ENCODE results near the gene LRRN3.

LRRN3 gene

GRCh38 chr7:111140091-111140865, 49.4 kb downstream of the LRRN3 start:
- H3K9ac ChIP-seq (ENCODE audit: low read length) = no peak overlapping the region
- no peaks in the 10 kb centered on the region for H3K27me3 ChIP-seq (ENCODE audit: low read depth, low read length)
- H3K4me1 ChIP-seq (ENCODE audit: low read length) = peaks cover 35% of the 10 kb centered on the region
- H3K36me3 ChIP-seq (replicated peaks; ENCODE audit: low read depth, low read length) = no peaks in the 10 kb centered on the region
- no peaks in the 10 kb centered on the region for H3K79me2 ChIP-seq (ENCODE audit: low read length)
- H3K9me3 ChIP-seq (ENCODE audit: insufficient read depth, low read length) = no peaks in the 10 kb centered on the region
- H3K27ac ChIP-seq (ENCODE audit: low read length) = no peak overlapping the region
- no peak overlapping the region for H3K4me2 ChIP-seq (ENCODE audit: low read length)
- no peaks in the 10 kb centered on the region for H4K20me1 ChIP-seq (ENCODE audit: insufficient read depth, low read length)
- H3K4me3 ChIP-seq (ENCODE audit: low read length) = no peak overlapping the region
- no peak overlapping the region for H2AFZ ChIP-seq (ENCODE audit: low read depth, low read length)
- TF ChIP-seq EZH2phosphoT487 (IDR thresholded peaks at IDR 0.05; ENCODE audit: low read depth) (no peak), CTCF (IDR thresholded peaks at IDR 0.05; ENCODE audit: low read depth, low read length) (no peak)

- Histone ChIP-seq H3K9me3 (ENCODE audit: insufficient read depth, low read length) (no peaks in the 10 kb centered on the region), H3K9ac (ENCODE audit: low read length) (no peak overlapping the region), H4K20me1 (ENCODE audit: insufficient read depth, low read length) (no peaks in the 10 kb centered on the region), H3K4me3 (ENCODE audit: low read length) (no peak overlapping the region), H3K79me2 (ENCODE audit: low read length) (no peaks in the 10 kb centered on the region), H3K27me3 (ENCODE audit: low read depth, low read length) (no peaks in the 10 kb centered on the region), H3K36me3 (replicated peaks; ENCODE audit: low read depth, low read length) (no peaks in the 10 kb centered on the region), H2AFZ (ENCODE audit: low read depth, low read length) (no peak overlapping the region), H3K4me2 (ENCODE audit: low read length) (no peak overlapping the region), H3K27ac (ENCODE audit: low read length) (no peak overlapping the region), H3K4me1 (ENCODE audit: low read length) (peaks cover 13% of the 10 kb centered on the region)
- TF ChIP-seq CTCF (IDR thresholded peaks at IDR 0.05; ENCODE audit: low read depth, low read length) = no peak
- TF ChIP-seq EZH2phosphoT487 (IDR thresholded peaks at IDR 0.05; ENCODE audit: low read depth) = no peak
These were observed 54.5 kb downstream of the LRRN3 start for GRCh38 chr7:111145472-111145871.

- Histone ChIP-seq H3K27me3 (ENCODE audit: low read depth, low read length) (no peaks in the 10 kb centered on the region), H3K27ac (ENCODE audit: low read length) (no peak overlapping the region), H3K4me3 (ENCODE audit: low read length) (no peak overlapping the region), H4K20me1 (ENCODE audit: insufficient read depth, low read length) (no peaks in the 10 kb centered on the region), H3K9me3 (ENCODE audit: insufficient read depth, low read length) (no peaks in the 10 kb centered on the region), H3K9ac (ENCODE audit: low read length) (no peak overlapping the region), H3K79me2 (ENCODE audit: low read length) (no peaks in the 10 kb centered on the region), H2AFZ (ENCODE audit: low read depth, low read length) (no peak overlapping the region), H3K36me3 (replicated peaks; ENCODE audit: low read depth, low read length) (no peaks in the 10 kb centered on the region), H3K4me1 (ENCODE audit: low read length) (peaks cover 11% of the 10 kb centered on the region), H3K4me2 (ENCODE audit: low read length) (no peak overlapping the region)
- TF ChIP-seq CTCF (IDR thresholded peaks at IDR 0.05; ENCODE audit: low read depth, low read length) (no peak), EZH2phosphoT487 (IDR thresholded peaks at IDR 0.05; ENCODE audit: low read depth) (no peak)
These were observed 55.2 kb downstream of the LRRN3 start for GRCh38 chr7:111146136-111146535.

GRCh38 chr7:111147708-111148533, 57.0 kb downstream of the LRRN3 start:
- Histone ChIP-seq H4K20me1 (ENCODE audit: insufficient read depth, low read length) (no peaks in the 10 kb centered on the region), H3K79me2 (ENCODE audit: low read length) (no peaks in the 10 kb centered on the region), H3K4me3 (ENCODE audit: low read length) (0 out of 2 replicates have a peak overlapping the region, but pooled peaks have one; percentile 1), H3K27ac (ENCODE audit: low read length) (no peak overlapping the region), H3K27me3 (ENCODE audit: low read depth, low read length) (no peaks in the 10 kb centered on the region), H3K4me1 (ENCODE audit: low read length) (peaks cover 11% of the 10 kb centered on the region), H3K9me3 (ENCODE audit: insufficient read depth, low read length) (no peaks in the 10 kb centered on the region), H2AFZ (ENCODE audit: low read depth, low read length) (no peak overlapping the region), H3K36me3 (replicated peaks; ENCODE audit: low read depth, low read length) (no peaks in the 10 kb centered on the region), H3K4me2 (ENCODE audit: low read length) (peak overlapping the region; percentile 50), H3K9ac (ENCODE audit: low read length) (no peak overlapping the region)
- TF ChIP-seq EZH2phosphoT487 (IDR thresholded peaks at IDR 0.05; ENCODE audit: low read depth) (no peak), CTCF (IDR thresholded peaks at IDR 0.05; ENCODE audit: low read depth, low read length) (no peak)
